Mesendoderm (in vitro differentiated cells): ENCODE results near the gene PCDH11Y. TPM values are rescaled to one million over a fixed set of nuclear protein-coding genes. Genes with fewer than 3 reads are reported as not detected.
"Not testable (repeated sequence)": the region's sequence is repeated elsewhere in the genome, so short reads cannot be mapped to it uniquely, and the experiment has no call there.

Experiments
- DNase-seq: peaks from one replicate; pipeline ENCODE4 v3.0.0; 2013
- H2AK5ac ChIP-seq: 2 replicates; pipeline ENCODE4 v1.6.1; 2013; ENCODE audit warnings: low read length, inconsistent platforms
- H2BK120ac ChIP-seq: 2 replicates; pipeline ENCODE4 v1.6.1; 2013; ENCODE audit warnings: low read depth, mild to moderate bottlenecking, low read length, moderate library complexity, mixed read lengths
- H2BK15ac ChIP-seq: replicated peaks from 2 replicates; pipeline ENCODE4 v1.6.1; 2013; ENCODE audit warnings: low read depth, mild to moderate bottlenecking, moderate library complexity
- H2BK5ac ChIP-seq: 2 replicates; pipeline ENCODE4 v1.6.1; 2013; ENCODE audit warnings: low read length, inconsistent platforms
- H3K18ac ChIP-seq: 2 replicates; pipeline ENCODE4 v1.6.1; 2013; ENCODE audit warnings: mild to moderate bottlenecking, low read length, mixed read lengths
- H3K23ac ChIP-seq: one replicate; pipeline ENCODE4 v1.6.1; 2013; ENCODE audit warnings: low read length
- H3K27ac ChIP-seq: 2 replicates; pipeline ENCODE4 v1.5.1; 2013; ENCODE audit warnings: low read depth, mild to moderate bottlenecking, inconsistent platforms, low read length, moderate library complexity
- H3K27me3 ChIP-seq: 2 replicates; pipeline ENCODE4 v1.6.1; 2013; ENCODE audit warnings: low read length, control low read depth, mild to moderate bottlenecking, inconsistent platforms; ENCODE audit not compliant: insufficient read depth, poor library complexity
- H3K36me3 ChIP-seq: 2 replicates; pipeline ENCODE4 v1.6.1; 2013; ENCODE audit warnings: low read length, inconsistent platforms; ENCODE audit not compliant: control insufficient read depth, insufficient read depth
- H3K4ac ChIP-seq: one replicate; pipeline ENCODE4 v1.6.1; 2013; ENCODE audit warnings: low read depth, mild to moderate bottlenecking, low read length, moderate library complexity
- H3K4me1 ChIP-seq: 2 replicates; pipeline ENCODE4 v1.6.1; 2013; ENCODE audit warnings: low read depth, low read length, inconsistent platforms; ENCODE audit not compliant: control insufficient read depth
- H3K4me2 ChIP-seq: 2 replicates; pipeline ENCODE4 v1.6.1; 2013; ENCODE audit warnings: low read length
- H3K4me3 ChIP-seq: 2 replicates; pipeline ENCODE4 v1.5.1; 2013; ENCODE audit warnings: mild to moderate bottlenecking, low read length
- H3K56ac ChIP-seq: one replicate; pipeline ENCODE4 v1.6.1; 2013; ENCODE audit warnings: low read length
- H3K79me1 ChIP-seq: 2 replicates; pipeline ENCODE4 v1.6.1; 2013; ENCODE audit warnings: low read length, inconsistent platforms
- H3K79me2 ChIP-seq: 2 replicates; pipeline ENCODE4 v1.6.1; 2013; ENCODE audit warnings: mild to moderate bottlenecking, low read length; ENCODE audit not compliant: control insufficient read depth, insufficient read depth
- H3K9ac ChIP-seq: 2 replicates; pipeline ENCODE4 v1.6.1; 2013; ENCODE audit warnings: low read length, inconsistent platforms
- H4K5ac ChIP-seq: one replicate; pipeline ENCODE4 v1.6.1; 2013; ENCODE audit warnings: low read length
- H4K8ac ChIP-seq: one replicate; pipeline ENCODE4 v1.6.1; 2013; ENCODE audit warnings: low read depth, mild to moderate bottlenecking, control low read depth, low read length, moderate library complexity
- WGBS: extraction: QIAGEN DNeasy Blood & Tissue Kit; methylation state at CpG from one replicate; pipeline ENCODE4 v1.1.7; 2013; ENCODE audit warnings: low lambda C conversion rate, missing lambda C conversion rate; ENCODE audit not compliant: insufficient coverage; ENCODE audit errors: extremely low coverage; 5-methylcytosine and 5-hydroxymethylcytosine counted together
- polyA plus RNA-seq, 2 experiments: library from polyadenylated mRNA; stranded (reverse); fragments of 200-250 nt; gene quantifications; one replicate each; pipeline ENCODE4 v1.2.3, GENCODE V29; 2013

PCDH11Y gene
- 2.3 TPM for polyA plus RNA-seq (2013, experiment 1 of 2)
- 2.9 TPM for polyA plus RNA-seq (2013, experiment 2 of 2)

- Histone ChIP-seq H3K56ac (peak within 1 kb of the TSS; percentile 64), H3K9ac (peak within 1 kb of the TSS; percentile 60), H3K4me3 (peak within 1 kb of the TSS; percentile 29)
- H3K18ac ChIP-seq, H4K8ac ChIP-seq, H2BK120ac ChIP-seq, H2AK5ac ChIP-seq, H3K36me3 ChIP-seq, H2BK15ac ChIP-seq, H3K4me2 ChIP-seq, H3K79me1 ChIP-seq, H3K4me1 ChIP-seq, H3K27ac ChIP-seq, H3K27me3 ChIP-seq, H4K5ac ChIP-seq, H3K79me2 ChIP-seq, H3K23ac ChIP-seq, H3K4ac ChIP-seq, H2BK5ac ChIP-seq: not testable (repeated sequence)
- WGBS = no CpG with 5 or more reads among the region's 21 CpGs
- peak; percentile 74 for DNase-seq
Measured at GRCh38 chrY:5000057-5000456, at the start of gene PCDH11Y. Gene PCDH11Y, plus strand, starts transcription at chrY:5000296. Its CDS starts 56,804 bp downstream, at chrY:5057100.

- not testable (repeated sequence) for H3K4ac ChIP-seq, H3K79me1 ChIP-seq, H3K27me3 ChIP-seq, H2AK5ac ChIP-seq, H3K9ac ChIP-seq, H3K79me2 ChIP-seq, H3K4me1 ChIP-seq, DNase-seq, H3K4me2 ChIP-seq, H3K56ac ChIP-seq, H4K5ac ChIP-seq, H2BK5ac ChIP-seq, H2BK120ac ChIP-seq, H2BK15ac ChIP-seq, H3K36me3 ChIP-seq, H3K4me3 ChIP-seq, H3K23ac ChIP-seq, H3K27ac ChIP-seq, H3K18ac ChIP-seq, H4K8ac ChIP-seq
- no CpG with 5 or more reads among the region's 4 CpGs for WGBS
Measured at GRCh38 chrY:4967894-4968293, 32.2 kb upstream of the PCDH11Y start.

GRCh38 chrY:4991743-4992400 lies 8.2 kb upstream of the PCDH11Y start:
- H3K27ac ChIP-seq, H3K9ac ChIP-seq, H3K4ac ChIP-seq, H3K4me3 ChIP-seq, H4K5ac ChIP-seq, H3K4me2 ChIP-seq, H2AK5ac ChIP-seq, H3K4me1 ChIP-seq, DNase-seq, H2BK5ac ChIP-seq, H3K79me1 ChIP-seq, H3K27me3 ChIP-seq, H3K23ac ChIP-seq, H3K18ac ChIP-seq, H4K8ac ChIP-seq, H3K79me2 ChIP-seq, H2BK120ac ChIP-seq, H3K36me3 ChIP-seq, H2BK15ac ChIP-seq, H3K56ac ChIP-seq: not testable (repeated sequence)
- WGBS = no CpG with 5 or more reads among the region's 8 CpGs

GRCh38 chrY:4994892-4995291 lies 5.2 kb upstream of the PCDH11Y start:
- not testable (repeated sequence) for H2BK15ac ChIP-seq, H3K18ac ChIP-seq, H4K5ac ChIP-seq, H3K4me3 ChIP-seq, H3K23ac ChIP-seq, H2BK120ac ChIP-seq, H2AK5ac ChIP-seq, H2BK5ac ChIP-seq, H3K79me1 ChIP-seq, H3K27me3 ChIP-seq, H4K8ac ChIP-seq, H3K4me2 ChIP-seq, H3K56ac ChIP-seq, H3K4me1 ChIP-seq, H3K36me3 ChIP-seq, H3K79me2 ChIP-seq, H3K9ac ChIP-seq, H3K27ac ChIP-seq, H3K4ac ChIP-seq
- WGBS = no CpG with 5 or more reads among the region's 5 CpGs
- peak; percentile 18 for DNase-seq

GRCh38 chrY:5002476-5003184 lies 2.5 kb downstream of the PCDH11Y start:
- peak overlapping the region; percentile 48 for H3K9ac ChIP-seq
- not testable (repeated sequence) for H4K8ac ChIP-seq, H3K36me3 ChIP-seq, H3K79me1 ChIP-seq, H2BK5ac ChIP-seq, H3K4me3 ChIP-seq, H3K79me2 ChIP-seq, H2BK120ac ChIP-seq, H2AK5ac ChIP-seq, H3K27me3 ChIP-seq, H3K18ac ChIP-seq, H3K4ac ChIP-seq, H2BK15ac ChIP-seq, H4K5ac ChIP-seq, H3K4me2 ChIP-seq, H3K23ac ChIP-seq, H3K27ac ChIP-seq, H3K4me1 ChIP-seq
- peak overlapping the region; percentile 67 for H3K56ac ChIP-seq
- DNase-seq = peak; percentile 12
- WGBS = no CpG with 5 or more reads among the region's 55 CpGs
